GM12878 (cell line): Measurements from ENCODE around the gene IL18.

Experiments
- CEBPB ChIP-seq, 2 experiments: fragments of 150-350 bp in 1 of 2; IDR thresholded peaks; 2 replicates each; pipeline ENCODE4 v1.6.1; 2012 to 2014; ENCODE audit warnings: low read depth in 2 of 2, low read length in 2 of 2, borderline replicate concordance in 1 of 2, inconsistent platforms in 1 of 2
- CREB1 ChIP-seq: IDR thresholded peaks from 2 replicates; pipeline ENCODE4 v1.6.1; 2012; ENCODE audit warnings: low read depth, mild to moderate bottlenecking, inconsistent platforms
- EP300 ChIP-seq, 2 experiments: fragments of 150-350 bp in 1 of 2; IDR thresholded peaks; 2 replicates each; pipeline ENCODE4 v1.6.1; 2011 to 2012; ENCODE audit warnings: low read depth in 2 of 2, low read length in 2 of 2, borderline replicate concordance in 1 of 2, improper control_type of control experiment in 1 of 2, inconsistent platforms in 1 of 2; ENCODE audit not compliant: control insufficient read depth in 1 of 2
- HDAC6 ChIP-seq: fragments of 200-600 bp; sonication (generic); IDR thresholded peaks from one replicate; pipeline ENCODE4 v1.8.0; 2017; ENCODE audit warnings: antibody characterized with exemption; ENCODE audit not compliant: unreplicated experiment
- NR2F1 ChIP-seq: fragments of 450-650 bp; conservative IDR thresholded peaks from 2 replicates; pipeline ENCODE4 v1.6.1; 2017; ENCODE audit warnings: mild to moderate bottlenecking
- POLR2A ChIP-seq: IDR thresholded peaks from 2 replicates; pipeline ENCODE4 v1.6.1; 2011; ENCODE audit warnings: low read depth, mild to moderate bottlenecking, low read length
- POLR2AphosphoS2 ChIP-seq: IDR thresholded peaks from 2 replicates; pipeline ENCODE4 v1.6.1; 2011; ENCODE audit warnings: low read depth, mild to moderate bottlenecking, low read length, improper control_type of control experiment, moderate library complexity
- RBBP5 ChIP-seq: fragments of 200-600 bp; sonication (generic); conservative IDR thresholded peaks from 2 replicates; pipeline ENCODE4 v1.6.1; 2016
- YY1 ChIP-seq: IDR thresholded peaks from 2 replicates; pipeline ENCODE4 v1.6.1; 2011; ENCODE audit warnings: low read depth, mild to moderate bottlenecking, low read length
- ZNF24 ChIP-seq: fragments of 450-650 bp; IDR thresholded peaks from 2 replicates; pipeline ENCODE4 v1.6.1; 2017; ENCODE audit warnings: antibody characterized with exemption, mild to moderate bottlenecking
- TF ChIP-seq, protein P1 (sequence below), 3 experiments: IDR thresholded peaks in 2 of 3; conservative IDR thresholded peaks in 1 of 3; 2 replicates each; pipeline ENCODE4 v1.5.1; 2011; ENCODE audit warnings: low read depth in 3 of 3, low read length in 3 of 3, mild to moderate bottlenecking in 3 of 3, control low read depth in 2 of 3, moderate library complexity in 2 of 3, inconsistent platforms in 1 of 3, mixed read lengths in 1 of 3; ENCODE audit not compliant: control insufficient read depth in 2 of 3, insufficient read depth in 1 of 3; ENCODE audit errors: extremely low read depth in 1 of 3
- TF ChIP-seq, protein P2 (sequence below): IDR thresholded peaks from 2 replicates; pipeline ENCODE4 v1.6.1; 2012; ENCODE audit warnings: mild to moderate bottlenecking, low read depth, low read length

DNA sequence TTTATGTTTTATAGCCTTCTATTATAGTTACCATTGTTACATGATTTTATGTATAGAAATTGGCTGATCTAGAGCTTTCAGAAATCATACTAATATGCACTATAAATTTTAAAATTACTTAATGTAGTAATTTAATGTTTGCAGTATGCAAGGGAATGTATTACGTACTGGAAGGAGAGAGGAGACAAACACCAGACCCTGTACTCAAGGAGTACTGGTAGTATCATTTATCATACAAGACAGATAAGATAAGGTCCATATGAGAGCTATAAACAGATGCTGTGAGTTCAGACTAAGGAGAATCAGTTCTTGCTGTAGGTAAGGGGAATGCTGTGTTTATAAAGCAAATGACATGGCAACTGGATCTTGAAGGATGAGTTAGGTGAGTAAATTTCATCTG is 12.2 kb upstream of the IL18 start:
- TF ChIP-seq ZNF24 (no peak), RBBP5 (no peak), POLR2AphosphoS2 (no peak), YY1 (no peak), POLR2A (no peak), HDAC6 (no peak), EP300 (IDR thresholded peaks at IDR 0.05; ENCODE audit: borderline replicate concordance in 1 of 2, control insufficient read depth in 1 of 2, low read depth in 2 of 2, low read length in 2 of 2) (no peak), CREB1 (no peak), CEBPB (IDR thresholded peaks at IDR 0.05; ENCODE audit: borderline replicate concordance in 1 of 2, low read depth in 2 of 2, low read length in 2 of 2) (no peak), NR2F1 (no peak)
- TF ChIP-seq, protein P1, sequence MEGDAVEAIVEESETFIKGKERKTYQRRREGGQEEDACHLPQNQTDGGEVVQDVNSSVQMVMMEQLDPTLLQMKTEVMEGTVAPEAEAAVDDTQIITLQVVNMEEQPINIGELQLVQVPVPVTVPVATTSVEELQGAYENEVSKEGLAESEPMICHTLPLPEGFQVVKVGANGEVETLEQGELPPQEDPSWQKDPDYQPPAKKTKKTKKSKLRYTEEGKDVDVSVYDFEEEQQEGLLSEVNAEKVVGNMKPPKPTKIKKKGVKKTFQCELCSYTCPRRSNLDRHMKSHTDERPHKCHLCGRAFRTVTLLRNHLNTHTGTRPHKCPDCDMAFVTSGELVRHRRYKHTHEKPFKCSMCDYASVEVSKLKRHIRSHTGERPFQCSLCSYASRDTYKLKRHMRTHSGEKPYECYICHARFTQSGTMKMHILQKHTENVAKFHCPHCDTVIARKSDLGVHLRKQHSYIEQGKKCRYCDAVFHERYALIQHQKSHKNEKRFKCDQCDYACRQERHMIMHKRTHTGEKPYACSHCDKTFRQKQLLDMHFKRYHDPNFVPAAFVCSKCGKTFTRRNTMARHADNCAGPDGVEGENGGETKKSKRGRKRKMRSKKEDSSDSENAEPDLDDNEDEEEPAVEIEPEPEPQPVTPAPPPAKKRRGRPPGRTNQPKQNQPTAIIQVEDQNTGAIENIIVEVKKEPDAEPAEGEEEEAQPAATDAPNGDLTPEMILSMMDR (IDR thresholded peaks at IDR 0.05 in 2 of 3, conservative IDR thresholded peaks at IDR 0.05 in 1 of 3; ENCODE audit: control insufficient read depth in 2 of 3, extremely low read depth in 1 of 3, insufficient read depth in 1 of 3, low read depth in 3 of 3, low read length in 3 of 3): no peak
- TF ChIP-seq, protein P2, sequence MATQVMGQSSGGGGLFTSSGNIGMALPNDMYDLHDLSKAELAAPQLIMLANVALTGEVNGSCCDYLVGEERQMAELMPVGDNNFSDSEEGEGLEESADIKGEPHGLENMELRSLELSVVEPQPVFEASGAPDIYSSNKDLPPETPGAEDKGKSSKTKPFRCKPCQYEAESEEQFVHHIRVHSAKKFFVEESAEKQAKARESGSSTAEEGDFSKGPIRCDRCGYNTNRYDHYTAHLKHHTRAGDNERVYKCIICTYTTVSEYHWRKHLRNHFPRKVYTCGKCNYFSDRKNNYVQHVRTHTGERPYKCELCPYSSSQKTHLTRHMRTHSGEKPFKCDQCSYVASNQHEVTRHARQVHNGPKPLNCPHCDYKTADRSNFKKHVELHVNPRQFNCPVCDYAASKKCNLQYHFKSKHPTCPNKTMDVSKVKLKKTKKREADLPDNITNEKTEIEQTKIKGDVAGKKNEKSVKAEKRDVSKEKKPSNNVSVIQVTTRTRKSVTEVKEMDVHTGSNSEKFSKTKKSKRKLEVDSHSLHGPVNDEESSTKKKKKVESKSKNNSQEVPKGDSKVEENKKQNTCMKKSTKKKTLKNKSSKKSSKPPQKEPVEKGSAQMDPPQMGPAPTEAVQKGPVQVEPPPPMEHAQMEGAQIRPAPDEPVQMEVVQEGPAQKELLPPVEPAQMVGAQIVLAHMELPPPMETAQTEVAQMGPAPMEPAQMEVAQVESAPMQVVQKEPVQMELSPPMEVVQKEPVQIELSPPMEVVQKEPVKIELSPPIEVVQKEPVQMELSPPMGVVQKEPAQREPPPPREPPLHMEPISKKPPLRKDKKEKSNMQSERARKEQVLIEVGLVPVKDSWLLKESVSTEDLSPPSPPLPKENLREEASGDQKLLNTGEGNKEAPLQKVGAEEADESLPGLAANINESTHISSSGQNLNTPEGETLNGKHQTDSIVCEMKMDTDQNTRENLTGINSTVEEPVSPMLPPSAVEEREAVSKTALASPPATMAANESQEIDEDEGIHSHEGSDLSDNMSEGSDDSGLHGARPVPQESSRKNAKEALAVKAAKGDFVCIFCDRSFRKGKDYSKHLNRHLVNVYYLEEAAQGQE: no peak
